ENCODE results near the gene CYP27C1. TPM values are rescaled to one million over a fixed set of nuclear protein-coding genes. Genes with fewer than 3 reads are reported as not detected.

The CYP27C1 gene
- total RNA-seq, 1 donor from 2014 or later, result 4.5 TPM

- TF ChIP-seq CTCF (IDR thresholded peaks at IDR 0.05; ENCODE audit: unreplicated experiment), result no peak
- Mint-ChIP-seq H3K9me3 (peaks cover 13% of the 10 kb centered on the region), H3K36me3 (peaks cover 2% of the 10 kb centered on the region), H3K4me1 (peaks cover 8% of the 10 kb centered on the region), H3K4me3 (no peak overlapping the region), H3K27me3 (ENCODE audit: low read depth) (no peaks in the 10 kb centered on the region), H3K27ac (peak overlapping the region; percentile 81)
- DNase-seq (ENCODE audit: low spot score in 2 of 2, unreplicated experiment in 2 of 2), result no peak
Measured at GRCh38 chr2:127143841-127144782, 76.0 kb downstream of the CYP27C1 start.

- TF ChIP-seq CTCF (IDR thresholded peaks at IDR 0.05; ENCODE audit: unreplicated experiment), result no peak
- Mint-ChIP-seq H3K27ac (no peak overlapping the region), H3K4me3 (no peak overlapping the region), H3K27me3 (ENCODE audit: low read depth) (no peaks in the 10 kb centered on the region), H3K9me3 (peaks cover 11% of the 10 kb centered on the region), H3K36me3 (peaks cover 2% of the 10 kb centered on the region), H3K4me1 (peaks cover 8% of the 10 kb centered on the region)
- DNase-seq (ENCODE audit: low spot score in 2 of 2, unreplicated experiment in 2 of 2), result no peak
Measured at GRCh38 chr2:127142663-127143630, 77.2 kb downstream of the CYP27C1 start.

- Mint-ChIP-seq H3K4me3 (no peak overlapping the region), H3K36me3 (peaks cover 2% of the 10 kb centered on the region), H3K4me1 (peaks cover 8% of the 10 kb centered on the region), H3K27ac (no peak overlapping the region), H3K27me3 (ENCODE audit: low read depth) (no peaks in the 10 kb centered on the region), H3K9me3 (peaks cover 11% of the 10 kb centered on the region)
- TF ChIP-seq CTCF (IDR thresholded peaks at IDR 0.05; ENCODE audit: unreplicated experiment), result no peak
- DNase-seq (ENCODE audit: low spot score in 2 of 2, unreplicated experiment in 2 of 2), result no peak
Measured at GRCh38 chr2:127140538-127140937, 79.6 kb downstream of the CYP27C1 start.

- H3K9me3 Mint-ChIP-seq, result peaks cover 11% of the 10 kb centered on the region
- no peaks in the 10 kb centered on the region for H3K27me3 Mint-ChIP-seq (ENCODE audit: low read depth)
- H3K4me1 Mint-ChIP-seq, result peaks cover 4% of the 10 kb centered on the region
- no peak for DNase-seq (ENCODE audit: low spot score in 2 of 2, unreplicated experiment in 2 of 2)
- H3K4me3 Mint-ChIP-seq, result no peak overlapping the region
- no peak overlapping the region for H3K27ac Mint-ChIP-seq
- no peak for TF ChIP-seq CTCF (IDR thresholded peaks at IDR 0.05; ENCODE audit: unreplicated experiment)
- H3K36me3 Mint-ChIP-seq, result peaks cover 2% of the 10 kb centered on the region
Measured at GRCh38 chr2:127139766-127140165, 80.3 kb downstream of the CYP27C1 start.

GRCh38 chr2:127138281-127138680, 81.8 kb downstream of the CYP27C1 start:
- H3K27ac Mint-ChIP-seq, result no peak overlapping the region
- H3K27me3 Mint-ChIP-seq (ENCODE audit: low read depth), result no peaks in the 10 kb centered on the region
- H3K4me3 Mint-ChIP-seq, result no peak overlapping the region
- H3K36me3 Mint-ChIP-seq, result peaks cover 2% of the 10 kb centered on the region
- no peak for TF ChIP-seq CTCF (IDR thresholded peaks at IDR 0.05; ENCODE audit: unreplicated experiment)
- peaks cover 6% of the 10 kb centered on the region for H3K4me1 Mint-ChIP-seq
- peaks cover 11% of the 10 kb centered on the region for H3K9me3 Mint-ChIP-seq
- no peak for DNase-seq (ENCODE audit: low spot score in 2 of 2, unreplicated experiment in 2 of 2)

All from mesothelial cell of epicardium (in vitro differentiated cells).